HG03039 (cell line): ENCODE data around the gene FAM89B.

Experiments used
- ATAC-seq: cut with Tn5 transposase; IDR thresholded peaks from one replicate; pipeline ENCODE4 v1.9.1; 2021; ENCODE audit warnings: mild to moderate bottlenecking, moderate library complexity; ENCODE audit not compliant: unreplicated experiment

FAM89B gene

DNA sequence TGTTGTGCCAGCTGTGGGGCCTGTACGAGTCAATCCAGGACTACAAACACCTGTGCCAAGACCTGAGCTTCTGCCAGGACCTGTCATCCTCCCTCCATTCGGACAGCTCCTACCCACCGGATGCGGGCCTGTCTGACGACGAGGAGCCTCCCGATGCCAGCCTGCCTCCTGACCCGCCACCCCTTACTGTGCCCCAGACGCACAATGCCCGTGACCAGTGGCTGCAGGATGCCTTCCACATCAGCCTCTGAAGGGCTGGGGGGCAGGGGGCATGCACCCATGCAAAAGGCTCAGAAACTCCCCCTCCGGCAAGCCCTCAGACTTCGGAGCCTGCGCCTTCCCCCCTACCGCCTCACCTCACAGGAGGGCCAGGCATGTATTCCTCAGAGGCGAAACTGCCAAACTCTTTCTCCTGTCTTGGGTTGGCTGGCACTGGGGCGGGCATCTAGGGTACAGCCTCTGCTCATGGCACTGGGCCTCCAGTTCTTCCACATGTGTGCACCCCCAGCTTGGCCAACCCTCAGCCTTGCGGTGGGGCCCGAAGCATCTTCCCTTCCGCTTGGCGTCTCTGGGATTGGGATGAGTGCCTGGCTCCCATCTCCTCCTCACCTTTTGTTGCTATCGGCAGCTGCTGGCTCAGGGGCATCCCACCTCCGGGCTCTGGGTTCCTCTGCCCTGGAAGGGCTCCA lies 1.2 kb downstream of the FAM89B start:
- no peak for ATAC-seq

DNA sequence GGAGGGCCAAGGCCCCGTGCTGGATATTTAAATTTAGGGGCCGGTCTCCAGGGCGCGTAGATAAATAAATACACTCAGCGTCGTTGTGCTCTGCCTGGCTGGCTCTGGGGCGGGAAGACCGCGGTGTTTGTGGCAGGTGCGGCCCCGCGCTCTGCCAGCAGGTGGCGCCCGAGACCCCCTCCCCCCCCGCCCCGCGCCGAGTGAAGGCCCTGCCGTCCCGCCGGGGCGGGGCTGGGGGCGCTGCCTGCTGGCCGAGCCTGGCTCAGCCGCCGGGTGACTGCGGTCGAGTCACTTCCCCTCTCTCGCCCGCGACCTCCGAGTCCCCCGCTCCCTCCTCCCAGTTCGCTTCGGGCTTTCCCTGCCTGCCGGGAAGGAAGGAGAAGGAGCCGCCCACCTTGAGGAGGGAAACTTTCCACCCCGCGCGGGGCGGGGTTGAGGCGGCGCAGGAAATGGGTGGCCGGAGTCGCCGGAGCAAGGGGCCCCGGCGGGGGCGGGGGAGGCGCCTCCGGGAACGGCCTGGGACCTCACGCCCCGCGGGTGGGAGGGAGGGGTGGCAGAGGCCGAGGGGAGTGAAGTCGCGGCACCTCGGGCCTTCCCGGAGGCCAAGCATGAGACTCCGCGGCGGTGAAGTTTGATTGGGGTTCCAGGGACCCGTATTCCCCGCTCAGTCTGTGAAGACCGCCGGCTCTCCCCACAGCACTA lies 1.9 kb downstream of the FAM89B start:
- peak; percentile 24 for ATAC-seq

DNA sequence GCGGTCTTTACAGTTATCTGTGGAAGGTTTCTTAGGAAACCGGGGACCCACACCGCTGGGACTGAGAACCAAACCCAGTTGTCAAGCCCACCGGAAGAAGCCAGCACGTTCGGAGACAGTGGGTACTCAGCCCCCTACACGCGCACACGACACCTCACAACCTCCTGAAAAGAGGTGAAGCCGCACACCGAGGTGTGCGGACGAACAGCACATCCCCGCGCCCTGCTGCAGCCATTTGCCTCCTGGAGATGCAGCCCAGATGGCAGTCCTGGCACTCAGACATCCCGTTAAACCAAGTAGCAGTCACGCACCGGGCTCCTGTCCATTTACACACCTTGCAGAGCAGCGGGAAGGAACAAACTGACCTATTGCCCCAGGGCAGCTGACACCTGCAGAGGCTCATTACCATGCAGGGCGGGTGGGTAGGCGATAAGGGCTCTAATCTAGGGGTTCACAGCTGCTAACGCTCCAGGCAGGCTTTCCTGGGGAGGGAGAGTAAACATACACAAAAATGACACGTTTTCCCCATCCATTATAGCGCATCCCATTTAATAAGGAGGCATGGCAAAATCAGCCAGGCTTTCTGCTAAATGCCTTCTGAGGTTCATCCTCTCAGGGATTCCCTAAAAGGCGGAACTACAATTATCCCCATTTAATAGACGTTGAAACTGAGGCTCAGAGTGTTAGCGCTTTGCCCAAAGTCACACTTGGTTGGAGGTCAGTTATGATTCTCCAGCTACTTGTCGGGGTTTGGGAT lies 2.7 kb downstream of the FAM89B start:
- no peak for ATAC-seq

DNA sequence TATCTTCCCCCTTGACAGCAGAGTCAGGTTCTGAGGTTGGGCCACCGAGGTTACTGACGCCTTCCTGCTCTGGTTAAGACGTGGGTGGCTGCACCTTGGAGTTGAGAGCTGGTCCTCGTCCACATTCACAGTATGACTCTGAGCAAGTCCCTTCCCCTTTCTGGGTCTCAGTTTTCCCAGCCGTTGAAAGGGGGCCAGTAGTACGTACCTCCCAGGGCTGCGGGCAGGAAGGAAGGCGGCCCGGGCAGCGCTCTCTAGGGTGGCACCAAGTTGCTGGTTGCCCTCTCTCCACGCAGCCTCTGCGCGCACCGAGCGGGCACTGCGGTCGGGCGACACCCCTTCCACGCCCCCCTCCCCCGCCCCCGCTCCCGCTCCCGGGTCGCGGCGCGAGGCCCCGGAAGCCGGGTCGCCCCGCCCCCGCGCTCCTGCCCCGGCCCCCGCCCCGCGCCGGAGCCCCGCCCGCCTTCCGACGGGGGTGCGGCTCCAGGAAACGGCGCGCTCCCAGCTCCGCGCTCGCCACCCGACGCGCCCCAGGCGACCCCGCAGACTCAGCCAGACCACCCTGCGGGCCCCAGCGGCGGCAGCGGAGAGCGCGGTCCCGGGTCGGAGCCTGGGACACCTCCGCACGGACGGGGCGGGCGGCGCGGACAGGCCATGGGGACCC lies 3.4 kb downstream of the FAM89B start, which contains the start of gene EHBP1L1:
EHBP1L1 (plus strand) TSS at position 486 of the 664 bp plus-strand sequence. CDS start 250 bp downstream, outside the sequence.
- no peak for ATAC-seq

DNA sequence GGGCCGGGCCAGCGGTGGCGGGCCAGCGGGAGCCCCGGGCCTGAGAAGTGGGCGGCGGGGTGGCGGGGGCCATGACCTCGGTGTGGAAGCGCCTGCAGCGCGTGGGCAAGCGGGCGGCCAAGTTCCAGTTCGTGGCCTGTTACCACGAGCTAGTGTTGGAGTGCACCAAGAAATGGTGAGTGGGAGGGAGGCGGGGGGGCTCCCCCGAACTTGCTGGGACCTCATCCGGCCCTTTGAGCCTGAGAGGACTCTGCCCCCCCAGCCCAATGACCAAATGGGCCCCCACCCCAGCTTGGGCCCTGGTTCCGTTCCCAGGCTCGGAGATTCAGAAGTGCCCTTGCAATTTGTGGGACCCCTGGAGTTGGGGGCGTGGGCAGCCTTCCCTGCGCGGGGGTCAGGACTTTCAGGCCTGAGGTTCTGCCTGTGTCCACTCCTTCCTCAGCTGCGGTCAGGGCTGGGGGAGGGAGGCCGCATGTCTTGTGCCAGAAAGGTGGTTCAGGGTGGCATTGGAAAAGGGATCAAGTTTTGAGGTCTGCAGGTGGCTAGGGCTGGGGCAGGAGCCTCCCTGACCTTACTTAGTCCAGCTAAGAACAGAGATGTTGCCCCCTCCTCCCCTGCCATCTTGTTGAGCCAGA lies 4.0 kb downstream of the FAM89B start:
- no peak for ATAC-seq

DNA sequence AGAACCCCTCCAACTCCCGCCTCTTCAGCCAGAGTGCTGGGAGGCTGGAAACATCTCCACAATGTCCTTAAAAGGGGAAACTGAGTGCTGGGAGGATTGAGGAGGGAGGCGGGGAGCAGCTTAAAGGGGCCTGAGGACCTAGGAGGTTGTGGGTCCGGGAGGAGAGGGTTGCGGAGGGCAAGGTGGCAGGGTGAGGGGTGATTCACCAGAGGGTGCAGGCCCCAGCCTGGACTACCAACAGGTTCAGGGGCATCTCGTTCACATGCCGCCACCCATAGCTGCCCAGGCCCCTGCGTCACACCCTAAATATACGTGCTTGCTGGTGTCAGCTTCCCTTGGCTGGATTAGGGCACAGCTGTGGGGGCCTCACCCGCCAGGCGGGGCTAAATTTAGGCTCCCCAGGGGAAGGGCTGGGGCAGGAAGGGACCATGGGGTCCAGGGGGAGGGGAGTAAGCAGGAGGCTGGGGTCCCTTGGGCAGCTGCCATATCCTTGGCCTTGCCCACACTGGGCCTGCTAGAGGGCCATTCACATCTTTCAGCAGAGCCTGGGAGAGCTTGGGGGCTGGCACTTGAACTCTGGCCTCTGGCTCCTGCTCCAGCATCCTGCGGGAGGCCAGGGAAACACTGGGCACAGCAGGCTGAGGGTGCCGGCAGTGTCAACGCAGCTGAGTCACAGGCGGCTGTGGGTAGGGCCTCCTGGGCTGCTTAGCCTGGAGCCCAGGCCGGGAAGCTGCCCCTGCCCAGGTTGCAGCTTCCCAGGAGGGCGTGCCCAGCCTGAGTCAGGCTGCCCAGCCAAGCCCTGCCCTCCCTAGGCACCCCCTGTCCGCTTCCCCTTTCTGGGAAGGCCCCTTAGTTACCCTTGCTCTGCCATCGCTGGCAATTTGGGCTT lies 4.8 kb downstream of the FAM89B start:
- no peak for ATAC-seq

DNA sequence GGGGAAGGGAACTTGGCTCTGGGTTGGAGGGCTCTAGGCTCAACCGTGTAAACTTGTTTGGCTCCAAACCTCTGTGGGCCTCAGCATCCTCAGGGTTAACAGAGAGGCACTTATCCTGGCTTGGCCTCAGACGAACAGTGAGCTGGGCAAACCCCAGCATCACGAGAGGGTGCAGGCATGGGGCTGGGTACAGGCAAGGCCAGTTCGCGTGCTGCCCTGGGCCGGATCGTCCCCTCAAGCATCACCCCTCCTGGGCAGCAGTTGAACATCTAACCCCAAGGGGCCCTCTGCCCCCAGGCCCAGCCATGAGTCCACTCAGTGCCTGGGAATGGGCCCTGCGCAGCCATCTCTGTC lies 5.4 kb downstream of the FAM89B start:
- ATAC-seq, result no peak

DNA sequence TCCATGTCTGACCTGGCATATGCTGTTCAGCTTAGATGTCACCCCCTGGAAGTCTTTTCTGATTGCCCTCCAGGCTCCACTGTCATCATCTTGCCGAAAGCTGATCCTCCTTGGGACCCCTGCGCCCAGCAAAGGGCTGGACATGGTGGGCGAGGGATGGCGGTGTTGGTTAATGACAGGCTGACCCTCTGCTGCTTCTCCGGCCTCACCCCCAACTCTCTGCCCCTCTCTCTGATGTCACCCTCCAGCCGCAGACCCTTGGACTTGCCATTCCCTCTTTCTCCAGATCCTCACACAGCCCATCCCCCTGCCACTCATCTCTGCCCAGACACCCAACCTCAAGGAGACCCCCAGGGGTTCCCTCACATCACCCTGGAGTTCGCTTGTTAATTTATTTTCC lies 5.8 kb downstream of the FAM89B start:
- no peak for ATAC-seq

DNA sequence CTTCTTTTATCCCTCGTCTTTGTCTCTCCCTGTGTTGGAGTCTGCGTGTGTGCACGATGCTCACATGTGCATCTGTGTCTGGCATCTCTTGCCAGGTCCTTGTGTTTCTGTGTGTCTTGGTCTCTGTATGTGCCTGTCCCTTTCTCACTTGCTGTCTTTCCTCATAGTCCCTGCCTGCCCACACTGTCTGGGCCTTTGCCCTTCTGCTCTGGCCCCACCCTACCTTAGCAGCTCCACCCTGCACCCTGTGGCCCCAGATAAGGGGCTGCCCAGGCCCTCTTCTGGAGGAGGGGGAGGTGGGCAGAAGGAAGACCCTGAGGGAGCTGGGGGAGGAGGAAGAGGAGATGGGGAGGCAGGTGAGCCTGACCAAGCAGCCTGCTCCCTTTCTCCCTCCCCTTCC lies 6.3 kb downstream of the FAM89B start:
- ATAC-seq, result no peak

DNA sequence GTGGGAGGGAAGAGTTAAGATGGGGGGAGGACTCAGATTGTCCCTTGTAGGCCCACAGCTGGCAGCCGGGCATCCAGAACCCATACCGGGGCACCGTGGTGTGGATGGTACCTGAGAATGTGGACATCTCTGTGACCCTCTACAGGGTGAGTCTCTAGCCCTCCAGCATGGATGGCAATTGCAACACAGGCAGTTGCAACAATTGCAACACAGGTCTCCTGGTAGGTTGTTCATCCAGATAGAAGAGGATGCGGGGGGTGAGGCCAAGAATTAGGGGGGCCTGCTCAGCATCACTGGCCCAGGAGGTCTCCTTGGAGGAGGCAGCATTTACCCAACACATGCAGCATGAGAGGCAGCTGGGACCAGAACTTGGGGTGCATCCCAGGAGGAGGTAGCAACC lies 7.0 kb downstream of the FAM89B start:
- no peak for ATAC-seq

DNA sequence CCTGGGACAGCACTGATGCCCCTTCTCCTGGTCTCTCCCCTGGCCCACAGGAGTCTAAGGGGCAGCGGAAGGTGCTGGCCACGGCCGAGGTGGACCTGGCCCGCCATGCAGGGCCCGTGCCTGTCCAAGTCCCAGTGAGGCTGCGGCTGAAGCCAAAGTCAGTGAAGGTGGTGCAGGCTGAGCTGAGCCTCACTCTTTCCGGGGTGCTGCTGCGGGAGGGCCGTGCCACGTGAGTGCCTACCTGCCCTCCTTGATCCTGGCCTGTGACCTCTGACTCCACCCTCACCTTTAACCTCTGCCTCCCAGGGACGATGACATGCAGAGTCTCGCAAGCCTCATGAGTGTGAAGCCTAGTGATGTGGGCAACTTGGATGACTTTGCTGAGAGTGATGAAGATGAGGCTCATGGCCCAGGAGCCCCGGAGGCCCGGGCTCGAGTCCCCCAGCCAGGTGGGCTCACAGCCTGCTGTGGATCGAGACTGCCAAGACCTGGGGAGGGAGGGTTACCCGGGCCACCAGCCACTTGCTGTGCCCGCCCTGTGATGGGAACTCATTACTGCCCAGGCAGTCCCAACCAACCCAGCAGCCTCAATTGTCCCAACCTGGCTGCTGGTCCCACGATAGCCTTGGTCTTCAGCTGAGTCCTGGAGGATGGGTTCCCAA lies 7.8 kb downstream of the FAM89B start:
- ATAC-seq, result no peak

DNA sequence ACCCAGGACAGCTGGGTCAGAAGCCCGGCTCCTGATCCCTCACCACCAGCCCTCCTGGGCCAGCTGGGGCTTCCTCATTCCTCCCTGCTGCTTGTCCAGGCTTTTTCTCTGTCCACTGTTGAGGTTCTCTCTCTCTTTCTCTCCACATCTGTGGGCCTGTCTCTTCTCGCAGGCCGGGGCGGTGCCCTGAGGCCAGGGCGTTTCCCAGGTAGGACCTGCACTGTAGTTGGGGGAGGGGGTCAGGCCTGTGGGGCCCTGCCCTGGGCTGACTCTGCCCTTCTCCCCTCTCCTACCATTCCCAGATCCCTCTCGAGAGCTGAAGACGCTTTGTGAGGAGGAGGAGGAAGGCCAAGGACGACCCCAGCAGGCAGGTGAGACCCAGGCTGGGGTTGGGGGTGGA lies 8.4 kb downstream of the FAM89B start:
- ATAC-seq, result no peak

DNA sequence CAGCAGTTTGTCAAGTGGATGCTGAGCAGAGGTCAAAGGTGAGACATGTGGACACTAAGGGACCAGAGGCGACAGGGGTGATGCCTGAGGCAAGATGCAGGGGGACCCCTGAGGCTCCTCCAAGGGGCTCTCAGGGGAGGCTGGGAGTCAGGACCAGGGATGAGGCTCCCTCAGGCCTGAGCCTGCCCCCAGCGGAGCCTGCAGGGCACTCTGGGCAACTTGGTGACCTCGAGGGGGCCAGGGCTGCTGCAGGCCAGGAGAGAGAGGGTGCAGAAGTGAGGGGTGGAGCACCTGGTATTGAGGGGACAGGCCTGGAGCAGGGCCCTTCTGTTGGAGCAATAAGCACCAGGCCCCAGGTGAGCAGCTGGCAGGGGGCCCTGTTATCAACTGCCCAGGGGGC lies 9.6 kb downstream of the FAM89B start:
- no peak for ATAC-seq

DNA sequence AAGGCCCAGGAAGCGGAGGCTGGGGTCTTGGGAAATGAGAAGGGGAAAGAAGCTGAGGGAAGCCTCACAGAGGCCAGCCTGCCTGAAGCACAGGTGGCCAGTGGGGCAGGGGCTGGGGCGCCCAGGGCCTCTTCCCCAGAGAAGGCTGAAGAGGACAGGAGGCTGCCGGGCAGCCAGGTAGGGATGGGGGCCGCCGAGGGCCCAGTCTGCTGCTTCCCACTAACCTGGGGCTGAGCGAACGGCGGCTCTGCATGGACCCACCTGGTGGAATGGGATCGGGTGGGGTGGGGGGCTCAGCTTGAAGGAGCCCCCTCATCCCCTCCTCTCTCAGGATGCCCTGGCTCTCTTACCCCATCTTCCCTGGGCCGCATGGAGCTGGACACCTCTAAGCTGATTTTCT lies 11.3 kb downstream of the FAM89B start:
- ATAC-seq, result no peak

DNA sequence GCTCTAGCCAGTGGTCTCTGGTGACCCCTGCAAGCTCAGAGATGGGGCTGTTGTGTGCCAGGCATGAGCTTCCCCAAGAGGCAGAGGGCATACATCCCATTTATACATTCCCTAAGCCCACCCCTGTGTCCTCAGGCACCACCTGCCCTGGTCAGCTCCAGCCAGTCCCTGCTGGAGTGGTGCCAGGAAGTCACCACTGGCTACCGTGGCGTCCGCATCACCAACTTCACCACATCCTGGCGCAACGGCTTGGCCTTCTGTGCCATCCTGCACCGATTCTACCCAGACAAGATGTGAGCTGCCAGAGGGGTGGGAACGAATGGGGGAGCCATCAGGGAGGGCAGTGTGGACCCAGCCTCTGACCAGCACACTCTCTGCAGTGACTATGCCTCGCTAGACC lies 11.8 kb downstream of the FAM89B start:
- no peak for ATAC-seq

DNA sequence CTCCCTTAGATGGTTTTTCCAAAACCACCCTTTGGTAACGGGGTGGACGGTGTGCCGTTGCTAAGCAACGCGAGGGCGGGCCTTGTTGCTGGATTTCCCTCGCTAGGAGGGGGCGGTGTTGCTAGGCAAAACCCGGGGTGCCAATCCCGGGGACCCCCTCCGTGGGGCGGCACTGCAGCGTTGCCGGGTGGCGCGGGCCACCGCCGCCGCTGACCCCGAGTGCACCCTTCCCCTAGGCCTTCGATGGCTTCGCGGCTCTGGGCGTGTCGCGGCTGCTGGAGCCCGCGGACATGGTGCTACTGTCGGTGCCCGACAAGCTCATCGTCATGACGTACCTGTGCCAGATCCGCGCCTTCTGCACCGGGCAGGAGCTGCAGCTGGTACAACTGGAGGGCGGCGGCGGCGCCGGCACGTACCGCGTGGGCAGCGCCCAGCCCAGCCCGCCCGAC lies 12.4 kb downstream of the FAM89B start:
- ATAC-seq, result no peak

DNA sequence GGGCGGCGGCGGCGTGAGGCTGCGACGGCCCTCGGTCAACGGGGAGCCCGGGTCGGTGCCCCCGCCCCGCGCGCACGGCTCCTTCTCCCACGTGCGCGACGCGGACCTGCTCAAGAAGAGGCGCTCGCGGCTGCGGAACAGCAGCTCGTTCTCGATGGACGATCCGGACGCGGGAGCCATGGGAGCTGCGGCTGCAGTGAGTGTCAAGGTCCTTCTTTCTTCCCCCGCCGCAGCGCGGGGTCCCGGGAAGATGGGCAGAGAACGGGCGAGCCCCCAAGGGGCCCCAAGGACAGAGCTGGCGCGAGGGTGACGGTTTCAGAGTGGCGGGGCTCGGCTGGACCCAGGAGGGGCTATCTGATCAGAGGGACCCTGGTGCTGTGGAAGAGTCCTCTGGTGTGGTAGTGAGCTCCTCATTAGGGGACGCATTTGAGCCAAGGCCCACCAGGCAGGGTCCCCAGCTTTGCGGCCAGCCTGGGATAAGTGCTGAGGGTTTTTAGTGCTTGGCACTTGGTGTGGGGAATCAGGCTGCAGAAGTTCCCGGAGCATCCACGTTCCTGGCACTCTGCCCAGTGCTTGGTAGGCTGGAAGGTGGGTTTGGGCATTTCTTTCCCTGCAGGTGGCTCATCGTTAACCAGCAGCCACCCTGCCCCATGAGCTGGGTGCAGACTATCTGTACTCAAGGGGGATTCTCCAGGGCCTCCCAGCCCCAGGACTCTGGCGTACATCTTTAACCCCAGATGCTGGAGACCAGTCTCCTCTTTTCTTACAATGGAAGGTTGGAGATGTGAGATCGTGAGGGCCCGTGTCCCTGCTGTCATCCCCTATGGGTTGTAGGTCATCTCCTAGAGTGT lies 13.3 kb downstream of the FAM89B start:
- no peak for ATAC-seq

DNA sequence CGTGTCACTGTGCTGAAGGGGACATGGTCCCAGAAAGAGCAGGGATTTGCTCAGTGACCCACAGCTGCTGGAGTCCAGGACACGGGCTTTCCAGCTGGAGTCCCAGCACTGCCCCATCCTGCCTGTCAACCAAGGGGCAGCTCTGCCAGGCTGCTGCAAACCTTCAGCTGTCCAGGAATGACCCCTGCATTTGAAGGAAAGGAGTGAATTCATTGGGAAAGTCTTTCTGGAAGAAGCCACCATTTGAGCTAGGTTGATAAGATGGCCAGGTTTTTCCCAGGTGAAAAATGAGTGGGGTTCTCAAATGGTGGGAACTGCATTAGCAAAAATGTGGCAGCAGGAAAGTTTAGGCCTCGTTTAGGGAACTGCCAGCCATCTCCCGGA lies 13.9 kb downstream of the FAM89B start:
- no peak for ATAC-seq

DNA sequence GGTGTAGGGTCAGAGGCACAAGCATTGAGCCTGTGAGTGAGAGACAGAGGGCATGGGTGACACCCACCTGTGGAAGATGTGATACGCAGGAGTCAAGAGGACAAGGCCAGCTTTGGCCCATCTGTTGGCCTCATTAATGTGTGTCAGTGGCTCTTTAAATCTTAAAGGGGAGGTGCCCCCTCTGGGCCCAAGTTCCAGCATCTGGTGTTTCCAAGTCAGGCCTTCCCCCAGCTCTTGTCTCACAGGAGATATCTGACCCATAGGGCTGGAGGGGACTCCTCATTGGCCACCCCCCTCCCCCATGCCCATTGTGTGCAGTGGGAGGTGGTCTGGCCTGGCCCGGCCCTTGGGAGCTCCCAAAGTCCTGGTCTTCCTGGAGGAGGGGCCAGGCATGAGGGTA lies 14.3 kb downstream of the FAM89B start:
- no peak for ATAC-seq
